Embryonic facial prominence (tissue), 1 donor: ENCODE results near the gene NDST4.
"Not testable (repeated sequence)": the region's sequence is repeated elsewhere in the genome, so short reads cannot be mapped to it uniquely, and the experiment has no call there.

Experiments
- DNase-seq: peaks from one replicate; pipeline ENCODE4 v3.0.0-alpha.2; 2016; ENCODE audit errors: extremely low spot score

The NDST4 gene

GRCh38 chr4:115054836-115055235 lies 58.6 kb downstream of the NDST4 start:
- no peak for DNase-seq

- DNase-seq, result no peak
These were observed 60.1 kb downstream of the NDST4 start for GRCh38 chr4:115053313-115053712.

- no peak for DNase-seq
These were observed 70.9 kb downstream of the NDST4 start for GRCh38 chr4:115042496-115042895.

GRCh38 chr4:115030281-115030680 lies 83.1 kb downstream of the NDST4 start:
- DNase-seq, result no peak

GRCh38 chr4:115028682-115029410 lies 84.6 kb downstream of the NDST4 start:
- no peak for DNase-seq

- DNase-seq, result no peak
These were observed 113.5 kb downstream of the NDST4 start for GRCh38 chr4:114999880-115000279.

- DNase-seq, result no peak
These were observed 115.1 kb downstream of the NDST4 start for GRCh38 chr4:114998316-114998715.

GRCh38 chr4:114997576-114998247 lies 115.7 kb downstream of the NDST4 start:
- DNase-seq, result no peak

- DNase-seq, result no peak
These were observed 127.3 kb downstream of the NDST4 start for GRCh38 chr4:114986133-114986532.

- DNase-seq, result no peak
These were observed 132.3 kb downstream of the NDST4 start for GRCh38 chr4:114980932-114981708.

- not testable (repeated sequence) for DNase-seq
These were observed 133.0 kb downstream of the NDST4 start for GRCh38 chr4:114980399-114980798.

GRCh38 chr4:114976901-114977300 lies 136.5 kb downstream of the NDST4 start:
- no peak for DNase-seq

GRCh38 chr4:114964026-114964425 lies 149.4 kb downstream of the NDST4 start:
- no peak for DNase-seq

- DNase-seq, result no peak
These were observed 167.8 kb downstream of the NDST4 start for GRCh38 chr4:114945616-114946015.

- DNase-seq, result no peak
These were observed 171.9 kb downstream of the NDST4 start for GRCh38 chr4:114941503-114941902.

- no peak for DNase-seq
These were observed 185.5 kb downstream of the NDST4 start for GRCh38 chr4:114927881-114928280.

- no peak for DNase-seq
These were observed 186.8 kb downstream of the NDST4 start for GRCh38 chr4:114926583-114926982.

GRCh38 chr4:114924311-114924710 lies 189.1 kb downstream of the NDST4 start:
- DNase-seq, result no peak

- DNase-seq, result no peak
These were observed 190.9 kb downstream of the NDST4 start for GRCh38 chr4:114922592-114922933.

- no peak for DNase-seq
These were observed 191.4 kb downstream of the NDST4 start for GRCh38 chr4:114921790-114922591.

- DNase-seq, result no peak
These were observed 192.2 kb downstream of the NDST4 start for GRCh38 chr4:114921191-114921590.

- no peak for DNase-seq
These were observed 202.3 kb downstream of the NDST4 start for GRCh38 chr4:114911111-114911510.
